MV-4-11 (cell line): ENCODE measurements around the gene ELL2.

Experiments
- DNase-seq: peaks from one replicate; lab custom pipeline; 2025; lab: John Stamatoyannopoulos, UW

The ELL2 gene

GRCh38 chr5:95961617-95962474 is at the start of gene ELL2:
TSS of gene ELL2 (minus strand) at chr5:95961851. CDS start at chr5:95961721, 130 bp downstream.
- peak; percentile 95 for DNase-seq

DNA sequence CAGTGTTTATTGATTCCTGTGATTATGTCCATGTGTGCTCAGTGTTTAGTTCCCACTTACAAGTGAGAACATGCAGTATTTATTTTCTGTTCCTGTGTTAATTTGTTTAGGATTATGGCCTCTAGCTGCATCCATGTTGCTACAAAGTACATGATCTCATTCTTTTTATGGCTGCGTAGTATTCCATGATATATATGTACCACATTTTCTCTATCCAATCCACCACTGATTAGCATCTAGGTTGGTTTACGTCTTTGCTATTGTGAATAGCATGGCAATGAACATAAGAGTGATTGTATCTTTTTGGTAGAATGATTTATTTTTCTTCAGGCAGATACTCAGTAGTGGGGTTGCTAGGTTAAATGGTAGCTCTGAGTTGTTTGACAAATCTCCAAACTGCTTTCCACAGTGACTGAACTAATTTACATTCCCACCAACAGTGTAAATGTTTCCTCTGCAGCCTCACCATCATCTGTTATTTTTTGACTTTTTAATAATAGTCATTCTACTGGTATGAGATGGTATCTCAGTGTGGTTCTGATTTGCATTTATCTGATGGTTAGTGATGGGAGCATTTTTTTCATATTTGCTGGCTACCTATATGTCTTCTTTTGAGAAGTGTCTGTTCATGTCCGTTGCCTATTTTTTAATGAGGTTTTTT is 47.5 kb upstream of the ELL2 start:
- DNase-seq: no peak

DNA sequence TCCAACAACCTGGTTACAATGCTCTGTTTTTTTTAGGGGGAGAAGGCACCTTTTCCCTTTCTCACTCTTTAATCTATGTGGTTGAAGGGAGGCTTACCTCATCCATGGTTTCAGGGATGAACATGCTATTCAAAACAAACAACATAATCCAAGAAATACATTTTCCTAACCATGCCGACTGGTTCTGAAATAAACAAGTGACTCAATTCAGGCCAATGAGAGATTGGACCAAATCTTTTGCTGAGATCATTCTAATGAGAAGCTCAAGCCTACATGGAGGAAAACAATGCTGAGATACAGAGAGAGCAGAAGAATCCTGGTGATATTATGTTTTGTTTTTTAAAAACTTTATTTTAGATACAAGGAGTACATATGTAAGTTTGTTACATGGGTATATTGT is 46.8 kb upstream of the ELL2 start:
- DNase-seq: no peak

DNA sequence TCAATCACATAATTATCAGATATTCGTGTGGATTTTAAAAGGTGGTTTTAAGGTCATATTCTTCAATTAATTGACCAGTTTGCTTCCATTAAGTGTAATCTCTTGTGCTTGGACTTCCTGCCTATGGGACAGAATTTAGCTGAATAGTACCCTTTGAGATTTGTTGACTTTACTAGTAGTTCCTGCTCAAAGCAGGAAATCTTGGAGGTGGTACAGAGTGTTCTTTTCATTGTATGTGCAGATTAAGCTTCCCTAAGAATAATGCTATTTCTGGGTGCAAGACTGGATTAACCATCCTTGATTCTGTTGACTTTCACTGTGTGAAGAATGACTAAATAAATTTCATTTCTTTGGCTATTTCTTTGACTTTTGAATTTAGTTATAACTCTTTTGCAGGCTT is 45.4 kb upstream of the ELL2 start:
- no peak for DNase-seq

- DNase-seq: no peak
These were observed 44.6 kb upstream of the ELL2 start for GRCh38 chr5:96006291-96006690.

- DNase-seq: no peak
These were observed 43.1 kb upstream of the ELL2 start for GRCh38 chr5:96004754-96005153.

GRCh38 chr5:96004087-96004486 is 42.4 kb upstream of the ELL2 start:
- DNase-seq: no peak

DNA sequence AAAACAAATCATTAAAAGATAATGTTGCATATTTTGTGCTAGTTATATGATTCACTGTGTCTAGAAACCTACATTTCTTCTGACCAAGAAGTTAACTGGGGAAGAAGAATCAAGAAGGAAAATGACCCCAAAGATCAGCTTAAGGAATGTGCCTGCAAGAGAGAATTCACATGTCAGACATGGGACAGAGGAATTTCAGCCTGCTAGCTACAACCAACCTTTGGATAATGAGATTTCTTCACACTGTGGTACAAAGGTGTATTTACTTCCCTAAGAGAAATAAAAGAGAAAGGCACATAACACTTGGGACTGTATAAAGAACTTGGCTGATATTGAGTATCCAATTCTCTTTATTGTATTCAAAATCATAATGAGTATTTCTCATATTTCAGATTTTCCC is 39.6 kb upstream of the ELL2 start:
- DNase-seq: no peak

DNA sequence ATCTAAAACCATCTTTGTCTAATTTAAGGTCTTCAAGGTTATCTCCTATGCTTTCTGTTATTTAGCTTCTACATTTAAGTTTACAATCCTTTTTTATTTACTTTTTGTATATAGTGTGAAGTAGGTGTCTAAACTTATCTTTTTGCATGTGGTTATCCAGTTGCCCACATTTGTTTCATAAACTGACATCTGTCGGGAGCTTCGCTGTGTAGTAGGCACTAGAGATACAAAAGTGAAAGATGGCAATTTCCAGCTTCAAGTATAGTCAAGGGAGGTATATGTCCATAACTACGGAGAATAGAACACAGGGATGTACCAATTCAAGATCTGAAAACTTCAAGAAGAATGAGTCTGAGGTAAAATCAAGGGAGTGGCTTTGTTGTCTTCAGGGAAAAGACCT is 38.7 kb upstream of the ELL2 start:
- DNase-seq: no peak

GRCh38 chr5:95996904-95997723 is 35.5 kb upstream of the ELL2 start:
- no peak for DNase-seq

DNA sequence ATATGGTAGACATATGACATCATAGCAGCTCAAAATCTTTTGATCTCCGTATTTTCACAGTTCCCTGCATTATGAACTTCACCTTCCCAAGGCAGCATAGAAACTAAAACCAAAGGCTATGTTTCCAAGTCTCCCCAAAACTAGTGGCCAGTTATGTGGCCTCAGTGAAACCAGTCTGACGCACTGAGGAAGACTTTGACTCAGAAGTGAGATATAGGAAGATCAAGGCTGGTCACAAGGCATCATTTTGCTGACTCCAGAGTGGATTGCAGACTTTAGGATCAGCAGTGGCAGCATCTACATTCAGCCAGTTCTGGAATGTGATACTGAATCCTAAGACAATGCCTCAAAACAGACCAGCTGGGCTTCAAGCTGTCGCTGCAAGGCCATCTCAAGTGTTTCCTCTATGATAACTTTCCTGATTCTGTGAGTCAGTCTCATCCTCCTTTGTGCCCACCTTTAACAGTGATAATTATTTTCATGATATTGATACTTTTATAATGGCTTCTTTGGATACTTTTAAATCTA is 34.4 kb upstream of the ELL2 start:
- DNase-seq: no peak

- DNase-seq: no peak
These were observed 32.1 kb upstream of the ELL2 start for GRCh38 chr5:95993776-95994175.

GRCh38 chr5:95993266-95993665 is 31.6 kb upstream of the ELL2 start:
- DNase-seq: no peak

DNA sequence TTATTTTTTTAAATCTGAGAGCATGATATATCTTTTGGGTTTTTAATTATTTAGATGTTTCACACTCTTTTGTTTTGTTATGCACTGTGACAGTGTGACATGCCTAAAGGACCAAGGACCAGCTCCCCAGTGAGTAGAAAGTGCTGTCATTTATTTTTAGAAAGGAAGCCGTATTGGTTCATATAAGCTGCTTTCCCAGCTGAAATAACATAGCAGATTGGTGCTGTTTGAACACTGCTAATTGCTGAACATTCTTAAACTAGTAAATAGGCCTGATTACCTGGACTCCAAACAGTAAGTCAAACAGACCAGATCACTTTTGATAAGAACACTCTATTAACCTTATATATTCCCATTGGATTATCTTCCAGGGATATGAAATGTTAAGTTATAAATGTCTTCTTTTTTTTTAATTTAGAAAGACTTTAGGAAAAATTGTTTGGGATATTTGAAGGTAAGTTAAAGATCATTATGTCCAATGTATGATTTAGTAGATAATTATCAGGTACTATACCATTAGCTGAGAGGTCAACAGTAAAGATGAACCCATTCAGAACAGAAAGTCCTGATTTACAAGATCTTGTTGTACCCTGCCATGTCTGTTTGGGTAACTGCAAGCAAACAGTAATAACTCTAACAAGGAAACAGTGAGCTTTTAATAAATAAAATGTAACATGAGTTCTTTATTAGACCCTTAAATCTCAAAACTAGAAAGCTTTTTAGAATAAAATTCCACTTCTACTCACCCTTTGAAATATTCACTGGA is 27.8 kb upstream of the ELL2 start:
- no peak for DNase-seq

- no peak for DNase-seq
These were observed 27.2 kb upstream of the ELL2 start for GRCh38 chr5:95988877-95989276.

DNA sequence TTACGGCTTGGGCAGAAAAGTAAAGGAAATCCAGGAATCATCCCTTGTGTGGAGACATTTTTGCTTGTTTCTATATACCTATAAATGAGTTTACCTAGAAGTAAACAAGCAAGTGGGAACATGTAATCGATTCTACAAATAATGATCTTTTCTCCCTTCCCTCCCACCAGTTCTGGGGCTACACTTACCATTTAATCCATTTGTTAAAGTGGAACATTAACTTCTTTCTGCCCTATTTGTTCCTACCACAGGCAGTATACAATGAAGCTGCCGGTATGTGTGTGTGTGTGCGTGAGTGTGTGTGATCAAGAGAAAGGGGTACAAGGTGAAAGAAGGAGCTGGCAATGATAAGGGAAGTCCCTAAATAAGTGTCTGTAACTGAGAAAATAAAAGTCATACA is 26.4 kb upstream of the ELL2 start:
- no peak for DNase-seq

DNA sequence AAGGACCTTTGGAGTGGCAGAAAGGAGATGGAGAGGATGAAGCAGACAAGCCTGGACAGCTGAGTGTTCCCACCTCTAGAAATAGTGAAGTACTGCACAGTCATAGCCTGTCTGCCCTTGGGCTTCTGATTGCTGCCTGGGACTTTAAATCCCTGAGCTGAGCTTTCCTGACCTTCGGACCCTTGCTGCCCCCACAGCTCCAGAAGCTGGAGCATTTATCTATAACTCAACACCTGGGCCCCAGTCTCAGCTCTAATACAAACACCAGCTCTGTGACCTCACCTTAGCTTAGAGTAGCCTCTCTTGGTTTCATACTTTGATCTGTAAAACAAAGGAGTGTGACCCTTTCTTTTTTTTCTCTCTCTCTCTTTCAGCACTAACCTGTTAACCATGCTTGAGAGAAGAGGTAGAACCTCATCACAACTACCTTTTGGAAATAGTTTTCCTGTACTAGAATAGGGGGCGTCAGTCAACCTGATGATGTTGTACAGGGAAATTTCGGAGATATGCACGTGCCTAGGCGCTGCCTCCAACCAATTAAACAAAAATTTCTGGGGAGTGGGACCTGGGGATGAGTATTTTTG is 25.4 kb upstream of the ELL2 start:
- DNase-seq: no peak

GRCh38 chr5:95986001-95986400 is 24.4 kb upstream of the ELL2 start:
- no peak for DNase-seq

- DNase-seq: no peak
These were observed 23.6 kb upstream of the ELL2 start for GRCh38 chr5:95985249-95985648.

- no peak for DNase-seq
These were observed 22.8 kb upstream of the ELL2 start for GRCh38 chr5:95984287-95984938.

GRCh38 chr5:95983509-95983908 is 21.9 kb upstream of the ELL2 start:
- DNase-seq: no peak
